B cell (primary cell): ENCODE results near the gene HFE. TPM values are rescaled to one million over a fixed set of nuclear protein-coding genes. Genes with fewer than 3 reads are reported as not detected.
A peak's percentile ranks its signal among the peaks of the same experiment; 100 is the strongest.

Experiments used
- ATAC-seq: fragments of 200-7000 bp; cut with Tn5 transposase; one replicate; pipeline ENCODE4 v1.10.0; 2021; ENCODE audit warnings: low read depth, mild to moderate bottlenecking, moderate number of reproducible peaks, moderate library complexity
- CTCF ChIA-PET: fragments of 350-600 bp; sonication (Branson Sonifier 250); formaldehyde crosslinking; loops from one replicate; lab custom pipeline; 2021; ENCODE audit warnings: antibody characterized with exemption, inconsistent platforms; lab: Charles Lee
- POLR2A ChIA-PET: fragments of 350-600 bp; sonication (Branson Sonifier 250); formaldehyde crosslinking; loops from one replicate; lab custom pipeline; 2021; ENCODE audit warnings: antibody characterized with exemption; lab: Charles Lee
- DNase-seq: peaks from one replicate; pipeline ENCODE4 v3.0.0; 2013
- H2AFZ ChIP-seq: 2 replicates; pipeline ENCODE4 v1.6.1; 2012; ENCODE audit warnings: mild to moderate bottlenecking, low read depth, low read length; ENCODE audit not compliant: insufficient read depth, poor library complexity, severe bottlenecking
- H3K27ac ChIP-seq, 2 donors: 1 replicate in 1 of 2; 2 replicates in 1 of 2; pipeline ENCODE4 v1.5.1; 2012 to 2013; ENCODE audit warnings: low read length in 2 of 2, mild to moderate bottlenecking in 2 of 2, moderate library complexity in 1 of 2
- H3K27me3 ChIP-seq, 4 experiments: fragments of 200-600 bp in 1 of 4; sonication (generic) in 1 of 4; replicated peaks in 1 of 4; 1 replicate in 2 of 4; 2 replicates in 2 of 4; pipeline versions ENCODE4 v1.6.1 to v1.7.0; 2013 to 2016; ENCODE audit warnings: low read length in 3 of 4, mild to moderate bottlenecking in 2 of 4, mixed read lengths in 1 of 4, moderate library complexity in 1 of 4; ENCODE audit not compliant: insufficient read depth in 4 of 4, control insufficient read depth in 3 of 4; ENCODE audit errors: control extremely low read depth in 1 of 4
- H3K36me3 ChIP-seq, 2 experiments: replicated peaks in 1 of 2; 1 replicate in 1 of 2; 2 replicates in 1 of 2; pipeline versions ENCODE4 v1.6.1 to v1.7.1; 2013; ENCODE audit warnings: low read length in 1 of 2; ENCODE audit not compliant: insufficient read depth in 2 of 2, control insufficient read depth in 1 of 2; ENCODE audit errors: control extremely low read depth in 1 of 2, extremely low read depth in 1 of 2
- H3K4me1 ChIP-seq, 2 donors: fragments of 200-600 bp in 1 of 2; sonication (generic) in 1 of 2; 1 replicate in 1 of 2; 2 replicates in 1 of 2; pipeline versions ENCODE4 v1.5.1 to v1.6.1; 2013 to 2017; ENCODE audit warnings: low read length in 2 of 2; ENCODE audit not compliant: control insufficient read depth in 2 of 2, insufficient read depth in 2 of 2
- H3K4me2 ChIP-seq: replicated peaks from 2 replicates; pipeline ENCODE3; 2012; ENCODE audit warnings: mild to moderate bottlenecking, low read depth, low read length; ENCODE audit not compliant: poor library complexity, severe bottlenecking
- H3K4me3 ChIP-seq, 5 experiments: fragments of 200-600 bp in 1 of 5; sonication (generic) in 1 of 5; 1 replicate in 3 of 5; 2 replicates in 2 of 5; pipeline versions ENCODE4 v1.5.1 to v1.7.0; 2011 to 2016; ENCODE audit warnings: low read length in 4 of 5, mild to moderate bottlenecking in 4 of 5, low read depth in 2 of 5, control low read depth in 1 of 5, moderate library complexity in 1 of 5; ENCODE audit not compliant: insufficient read depth in 1 of 5; ENCODE audit errors: control extremely low read depth in 1 of 5, extremely low read depth in 1 of 5
- H3K79me2 ChIP-seq: fragments of 200-600 bp; sonication (generic); one replicate; pipeline ENCODE4 v1.6.0; 2016; ENCODE audit warnings: low read length; ENCODE audit not compliant: control insufficient read depth, insufficient read depth
- H3K9ac ChIP-seq: fragments of 200-600 bp; sonication (generic); 2 replicates; pipeline ENCODE4 v1.6.1; 2017; ENCODE audit warnings: mild to moderate bottlenecking, low read length, moderate library complexity
- H3K9me3 ChIP-seq, 3 donors: one replicate each; pipeline versions ENCODE4 v1.6.1 to v1.7.1; 2013; ENCODE audit warnings: low read length in 2 of 3; ENCODE audit not compliant: control insufficient read depth in 2 of 3, insufficient read depth in 1 of 3; ENCODE audit errors: control extremely low read depth in 1 of 3
- H4K20me1 ChIP-seq: 2 replicates; pipeline ENCODE4 v1.6.0; 2012; ENCODE audit warnings: mild to moderate bottlenecking, low read length; ENCODE audit not compliant: insufficient read depth, control insufficient read depth, poor library complexity, severe bottlenecking
- H3K27ac Mint-ChIP-seq: one replicate; pipeline ENCODE4 v1.8.0; 2021; ENCODE audit warnings: mixed read lengths
- H3K27me3 Mint-ChIP-seq: one replicate; pipeline ENCODE4 v1.8.0; 2021; ENCODE audit warnings: mixed read lengths
- H3K4me1 Mint-ChIP-seq: one replicate; pipeline ENCODE4 v1.8.0; 2021; ENCODE audit warnings: mixed read lengths
- H3K4me3 Mint-ChIP-seq: one replicate; pipeline ENCODE4 v1.8.0; 2021; ENCODE audit warnings: mixed read lengths
- H3K9me3 Mint-ChIP-seq: one replicate; pipeline ENCODE4 v1.8.0; 2022; ENCODE audit warnings: mixed read lengths; ENCODE audit not compliant: insufficient read depth
- CTCF ChIP-seq: fragments of 200-600 bp; IDR thresholded peaks from one replicate; pipeline ENCODE4 v1.8.0; 2022; ENCODE audit warnings: antibody characterized with exemption, mild to moderate bottlenecking
- EZH2 ChIP-seq: IDR thresholded peaks from 2 replicates; pipeline ENCODE4 v1.6.1; 2012; ENCODE audit warnings: borderline replicate concordance, low read depth, mild to moderate bottlenecking, moderate library complexity, low read length; ENCODE audit not compliant: insufficient read depth, poor library complexity, severe bottlenecking
- WGBS: methylation state at CpG from one replicate; pipeline ENCODE4 v1.1.5; 2013; ENCODE audit warnings: missing lambda C conversion rate; ENCODE audit not compliant: insufficient coverage; 5-methylcytosine and 5-hydroxymethylcytosine counted together
- intact Hi-C: fragments of 100-400 bp; cut with micrococcal nuclease; formaldehyde crosslinking; loops from one replicate; pipeline ENCODE4 v1.10.0; 2022
- polyA plus RNA-seq: library from polyadenylated mRNA; depleted of rRNA; stranded (reverse); fragments of >200 nt; gene quantifications from 2 replicates; pipeline ENCODE4 v1.2.3, GENCODE V29; 2012
- total RNA-seq, 2 donors: library from RNA; stranded (reverse); fragments of 120-200 nt in 1 of 2; gene quantifications; 1 replicate in 1 of 2; 2 replicates in 1 of 2; pipeline versions ENCODE4 v1.2.3 to v1.2.4, GENCODE V29; 2013 to 2022

HFE gene
- total and polyA plus RNA-seq, 2 donors (not counting 1 experiment from before 2014, with no cell fraction given), result 5.9 to 6.3 TPM

GRCh38 chr6:26054781-26055718, 32.2 kb upstream of the HFE start:
- Histone ChIP-seq H3K79me2 (no peaks in the 10 kb centered on the region), H3K27ac (peak overlapping the region; percentile 80 to 91), H3K27me3 (no peaks in the 10 kb centered on the region), H3K36me3 (no peaks in the 10 kb centered on the region), H3K9me3 (no peaks in the 10 kb centered on the region), H2AFZ (peak overlapping the region; percentile 80), H3K4me1 (peaks cover 12 to 16% of the 10 kb centered on the region in 2 donors), H3K9ac (peak overlapping the region; percentile 88), H3K4me2 (peak overlapping the region; percentile 83), H3K4me3 (peak overlapping the region; percentile 69 to 100 (median 94)), H4K20me1 (no peaks in the 10 kb centered on the region)
- Mint-ChIP-seq H3K27me3 (no peaks in the 10 kb centered on the region), H3K4me1 (peaks cover 15% of the 10 kb centered on the region), H3K27ac (peak overlapping the region; percentile 97), H3K4me3 (peak overlapping the region; percentile 96), H3K9me3 (no peaks in the 10 kb centered on the region)
- WGBS, result 0% methylated on average over 18 of the region's 31 CpGs
- ChIA-PET POLR2A (interaction anchor here (1.0 to 7.7 kb wide), 18 partner anchors 10 to 1782 kb away, joined by 4 to 93 read pairs (median 10); partner anchors contain the start of gene HFE), CTCF (interaction anchor here (1.4 to 2.9 kb wide), 4 partner anchors 12 to 43 kb away, joined by 5 to 17 read pairs (median 10); a partner anchor contains a TSS)
- TF ChIP-seq CTCF, result no peak
- TF ChIP-seq EZH2, result no peak
- intact Hi-C loops, result loop anchor here (1.0 kb wide), 2 partner anchors 29 to 34 kb away; a partner anchor contains a TSS
- DNase-seq, result peak; percentile 93
- peak; percentile 65 for ATAC-seq
